Stimulated activated CD8-positive, alpha-beta memory T cell treated with anti-CD3 and anti-CD28 coated beads, Interleukin-12 subunit alpha, Interleukin-12 subunit beta, amount 100 ng/mL, for 4 hours (primary cell): ENCODE data around the gene NDST1.

Experiments
- DNase-seq: peaks from one replicate; pipeline ENCODE4 v3.0.0-alpha.2; 2020; ENCODE audit warnings: low read depth

Gene NDST1

GRCh38 chr5:150587856-150588595, 80.1 kb downstream of the NDST1 start:
- DNase-seq = no peak

DNA sequence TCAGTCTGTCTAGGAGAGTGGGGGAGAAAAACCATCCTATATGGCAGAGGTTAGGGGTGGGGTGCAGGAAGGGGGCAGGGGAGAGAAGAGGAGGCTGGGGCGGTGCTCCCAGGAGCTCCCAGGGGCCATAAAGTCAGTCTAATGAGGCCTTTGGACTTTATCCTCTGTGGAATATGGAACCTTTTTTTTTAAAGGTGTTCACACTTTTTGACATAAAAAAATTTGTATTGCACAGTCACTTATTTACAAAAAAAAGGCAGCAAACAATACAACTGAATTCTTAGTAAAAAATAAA, 80.6 kb downstream of the NDST1 start:
- DNase-seq = no peak

- no peak for DNase-seq
Observed at GRCh38 chr5:150589862-150590601, 82.1 kb downstream of the NDST1 start.

- DNase-seq = no peak
Observed at GRCh38 chr5:150590979-150591695, 83.2 kb downstream of the NDST1 start.

- DNase-seq = no peak
Observed at GRCh38 chr5:150593593-150593992, 85.7 kb downstream of the NDST1 start.

GRCh38 chr5:150593996-150594395, 86.1 kb downstream of the NDST1 start:
- DNase-seq = no peak

DNA sequence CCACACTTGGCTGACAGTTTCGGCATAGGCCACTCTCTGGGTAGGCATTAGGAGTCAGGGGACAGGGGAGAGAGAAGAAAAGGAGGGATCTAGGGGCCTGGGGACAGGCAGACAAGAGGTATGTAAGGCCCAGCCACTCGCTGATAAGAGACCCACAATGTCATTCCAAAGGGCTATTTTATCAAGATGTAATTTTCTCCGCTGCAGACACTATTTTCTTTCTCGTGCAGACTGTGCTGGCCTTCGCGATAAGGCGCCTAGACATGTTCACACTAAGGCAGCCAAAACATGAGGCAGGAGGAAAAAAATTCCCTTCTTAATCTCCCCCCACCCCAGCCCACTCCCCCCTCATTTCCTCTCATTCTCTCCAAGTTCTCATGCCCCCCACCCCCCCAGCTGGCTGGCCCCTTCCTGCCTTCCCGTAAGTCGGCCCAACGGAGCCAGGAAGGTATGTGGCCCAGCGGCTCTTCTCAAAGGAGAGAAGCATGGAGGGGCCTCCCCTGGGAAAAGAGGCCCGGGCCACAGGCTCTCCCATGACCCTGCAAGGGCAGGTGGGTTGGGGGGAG, 87.6 kb downstream of the NDST1 start:
- no peak for DNase-seq

- no peak for DNase-seq
Observed at GRCh38 chr5:150596313-150596712, 88.4 kb downstream of the NDST1 start.

DNA sequence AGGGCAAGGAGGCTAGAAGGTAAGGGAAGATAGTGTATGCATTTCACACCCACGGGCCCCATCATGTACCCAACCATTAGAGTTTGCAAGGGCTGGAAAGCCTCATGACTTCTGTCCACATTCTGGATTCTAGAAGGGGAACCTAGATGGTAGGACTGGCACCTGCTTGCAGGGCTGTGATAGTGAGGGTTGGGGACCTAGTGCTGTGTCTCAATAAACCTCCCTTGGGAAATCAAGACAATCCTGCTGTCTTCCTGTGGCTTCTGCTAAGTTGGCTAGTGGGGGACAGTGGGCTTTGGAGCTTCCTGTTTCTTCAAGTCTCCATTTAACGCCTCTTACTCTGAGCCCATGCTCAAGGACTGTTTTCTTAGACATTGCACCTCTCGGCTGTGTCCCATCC, 88.9 kb downstream of the NDST1 start:
- no peak for DNase-seq

DNA sequence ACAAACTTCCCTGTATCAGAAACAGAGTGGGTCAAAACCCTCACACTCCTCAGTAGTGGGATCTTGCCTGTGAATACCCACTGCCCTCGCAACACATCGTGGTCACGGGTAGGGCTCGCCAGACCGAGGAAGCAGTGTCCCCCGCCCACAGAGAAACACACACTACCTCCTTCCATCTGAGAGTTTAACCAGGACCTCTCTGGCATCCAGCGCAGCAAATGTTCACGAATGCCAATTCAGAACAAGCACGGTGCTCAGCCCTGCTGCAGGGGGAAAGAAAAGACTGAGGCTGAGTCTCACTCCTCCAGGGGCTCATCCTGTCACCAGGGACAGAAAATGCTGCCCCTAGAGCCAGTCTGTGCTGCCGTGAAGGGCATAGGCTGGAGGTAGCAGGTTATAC, 90.1 kb downstream of the NDST1 start:
- DNase-seq = no peak

DNA sequence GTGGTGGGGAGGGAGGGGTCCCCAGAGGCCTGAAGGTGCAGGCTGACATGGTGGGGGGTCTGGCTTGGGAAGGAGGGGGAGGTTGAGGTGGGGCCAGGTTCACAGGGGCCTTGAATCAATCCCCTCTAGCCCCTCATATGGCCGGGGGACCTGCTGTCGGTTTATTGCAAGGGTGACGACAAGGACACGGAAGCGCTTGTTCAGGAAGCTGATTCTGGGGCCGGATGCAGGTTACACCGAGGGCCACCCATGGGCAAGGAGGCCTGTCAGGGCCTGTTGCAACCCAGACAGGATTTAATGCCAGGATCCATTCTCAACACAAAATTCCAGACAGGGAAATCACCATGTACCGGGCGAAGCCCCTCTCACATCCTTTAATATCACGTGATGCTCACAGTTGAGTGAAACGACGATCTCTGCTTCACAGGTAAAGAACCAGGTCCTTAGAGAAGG, 90.9 kb downstream of the NDST1 start:
- DNase-seq = no peak

- no peak for DNase-seq
Observed at GRCh38 chr5:150599281-150599680, 91.3 kb downstream of the NDST1 start.

GRCh38 chr5:150599917-150600511, 92.1 kb downstream of the NDST1 start:
- DNase-seq = no peak

DNA sequence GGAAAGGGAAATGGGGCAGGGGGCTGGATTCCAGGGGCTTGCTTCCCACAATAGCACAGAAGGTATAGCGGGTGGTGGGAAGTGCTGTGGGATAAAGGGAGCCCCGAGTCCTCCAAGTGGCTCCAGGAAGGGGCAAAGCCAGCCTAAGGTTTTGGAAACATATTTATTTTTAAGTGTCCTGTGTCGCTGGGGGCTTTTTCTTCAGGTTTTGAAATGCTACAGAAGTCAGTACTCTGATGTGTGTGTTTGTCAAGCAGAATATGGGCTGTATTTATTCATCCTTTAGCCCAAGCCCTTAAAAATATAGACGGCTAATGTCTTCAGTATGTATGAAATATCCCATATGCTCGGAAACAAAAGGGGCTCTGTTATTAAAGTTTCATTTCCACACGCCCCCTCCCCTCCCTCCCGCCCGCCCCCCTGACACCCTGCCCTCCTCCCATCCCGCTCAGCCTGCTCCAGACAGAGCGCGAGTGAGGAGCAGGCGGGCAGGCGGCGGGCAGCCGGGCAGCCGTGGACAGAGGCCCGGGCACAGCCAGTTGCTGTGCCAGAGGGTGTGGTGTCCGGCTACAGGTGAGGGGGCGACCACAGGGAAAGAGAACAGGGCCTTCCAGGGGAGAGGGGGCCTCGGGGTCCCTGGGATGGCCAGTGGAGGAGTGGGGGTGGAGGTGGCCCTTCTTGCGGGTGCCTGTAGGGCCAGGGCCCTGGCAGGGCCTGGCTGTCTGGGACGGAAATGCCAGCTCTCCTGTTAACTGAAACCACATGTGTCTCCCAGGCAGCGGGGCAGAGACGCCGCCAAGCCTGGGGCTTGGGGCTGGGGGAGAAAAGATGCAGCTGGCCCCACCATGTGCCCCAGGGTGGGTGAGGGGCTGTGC, 92.9 kb downstream of the NDST1 start:
- DNase-seq = no peak

- DNase-seq = no peak
Observed at GRCh38 chr5:150601491-150602345, 93.8 kb downstream of the NDST1 start.

DNA sequence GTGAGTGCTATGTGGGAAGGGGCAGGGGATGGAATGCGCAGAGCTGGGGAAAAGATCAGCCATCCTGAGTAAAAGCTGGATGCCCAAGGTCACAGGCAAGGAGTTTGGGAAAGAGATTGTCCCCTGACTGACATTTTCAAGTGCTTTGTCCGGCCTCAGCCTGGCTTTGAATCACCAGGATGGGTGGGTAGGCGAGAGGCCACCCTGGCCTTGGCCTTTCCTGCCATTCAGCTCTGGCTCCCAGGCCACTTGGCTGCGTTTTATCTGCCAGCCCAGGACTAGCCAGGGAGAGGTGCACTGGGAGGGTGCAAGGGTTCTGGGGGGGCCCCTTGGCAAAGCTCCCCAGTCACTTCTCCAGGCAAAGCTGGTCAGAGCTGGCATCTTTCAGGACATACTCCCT, 95.1 kb downstream of the NDST1 start:
- DNase-seq = no peak

DNA sequence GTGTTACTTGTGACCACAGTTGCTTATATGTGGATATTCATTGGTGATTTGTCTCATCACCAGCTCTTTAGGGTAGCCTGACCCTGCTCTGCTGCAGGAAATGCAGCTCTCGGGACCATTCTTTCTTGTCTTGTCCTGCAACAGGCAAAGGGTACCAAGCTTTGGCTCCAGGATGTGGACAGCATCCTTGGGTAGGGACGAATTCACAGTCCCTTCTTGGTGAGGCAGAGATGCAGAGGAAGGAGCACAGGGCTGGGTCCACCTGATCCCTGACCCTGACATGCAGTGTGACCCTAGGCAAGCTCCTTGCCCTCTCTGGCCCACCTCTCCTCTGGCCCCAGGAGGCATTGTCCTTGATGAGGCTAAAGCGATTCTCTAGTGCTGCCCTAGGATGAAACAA, 95.6 kb downstream of the NDST1 start:
- DNase-seq = no peak

DNA sequence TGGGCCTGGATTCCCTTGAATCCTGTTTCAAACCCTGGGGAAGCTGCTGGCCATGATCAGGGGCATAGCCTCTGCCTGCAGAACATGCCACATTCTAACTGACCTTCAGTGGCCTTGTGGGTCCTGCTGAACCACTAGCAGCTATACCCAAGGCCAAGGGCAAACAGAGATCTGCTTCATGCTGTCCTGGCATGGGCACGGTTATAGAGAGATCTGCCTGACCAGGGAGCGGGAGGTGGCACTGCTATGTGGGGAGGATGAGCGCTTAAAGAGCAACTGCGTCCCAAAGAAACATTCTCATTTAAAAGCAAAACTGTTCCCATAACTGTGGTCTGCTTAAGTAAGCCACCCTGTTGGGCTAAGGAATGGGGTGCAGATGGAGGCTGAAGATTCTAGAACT, 96.1 kb downstream of the NDST1 start:
- no peak for DNase-seq

- DNase-seq = no peak
Observed at GRCh38 chr5:150604894-150605440, 97.0 kb downstream of the NDST1 start.

- no peak for DNase-seq
Observed at GRCh38 chr5:150605546-150605945, 97.6 kb downstream of the NDST1 start.
